ENCODE measurements around the gene ACER3.
A peak's percentile ranks its signal among the peaks of the same experiment; 100 is the strongest.

The ACER3 gene

DNA sequence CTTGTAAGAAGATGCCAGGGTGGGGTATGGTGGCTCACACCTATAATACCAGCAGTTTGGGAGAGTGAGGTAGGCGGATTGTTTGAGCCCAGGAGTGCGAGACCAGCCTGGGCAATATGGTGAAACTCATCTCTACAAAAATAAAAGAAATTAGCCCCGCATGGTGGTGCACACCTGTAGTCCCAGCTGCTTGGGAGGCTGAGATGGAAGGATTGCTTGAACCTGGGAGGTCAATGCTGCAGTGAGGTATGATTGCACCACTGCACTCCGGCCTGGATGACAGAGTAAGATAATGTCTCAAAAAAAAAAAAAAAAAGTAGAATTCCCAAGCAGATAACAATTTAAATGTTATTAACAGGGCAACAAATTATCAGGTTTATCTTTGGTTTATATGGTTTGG, 20.2 kb downstream of the ACER3 start:
- TF ChIP-seq, protein P1, sequence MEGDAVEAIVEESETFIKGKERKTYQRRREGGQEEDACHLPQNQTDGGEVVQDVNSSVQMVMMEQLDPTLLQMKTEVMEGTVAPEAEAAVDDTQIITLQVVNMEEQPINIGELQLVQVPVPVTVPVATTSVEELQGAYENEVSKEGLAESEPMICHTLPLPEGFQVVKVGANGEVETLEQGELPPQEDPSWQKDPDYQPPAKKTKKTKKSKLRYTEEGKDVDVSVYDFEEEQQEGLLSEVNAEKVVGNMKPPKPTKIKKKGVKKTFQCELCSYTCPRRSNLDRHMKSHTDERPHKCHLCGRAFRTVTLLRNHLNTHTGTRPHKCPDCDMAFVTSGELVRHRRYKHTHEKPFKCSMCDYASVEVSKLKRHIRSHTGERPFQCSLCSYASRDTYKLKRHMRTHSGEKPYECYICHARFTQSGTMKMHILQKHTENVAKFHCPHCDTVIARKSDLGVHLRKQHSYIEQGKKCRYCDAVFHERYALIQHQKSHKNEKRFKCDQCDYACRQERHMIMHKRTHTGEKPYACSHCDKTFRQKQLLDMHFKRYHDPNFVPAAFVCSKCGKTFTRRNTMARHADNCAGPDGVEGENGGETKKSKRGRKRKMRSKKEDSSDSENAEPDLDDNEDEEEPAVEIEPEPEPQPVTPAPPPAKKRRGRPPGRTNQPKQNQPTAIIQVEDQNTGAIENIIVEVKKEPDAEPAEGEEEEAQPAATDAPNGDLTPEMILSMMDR (conservative IDR thresholded peaks at IDR 0.05; ENCODE audit: low read length), result no peak
- no peak for DNase-seq (ENCODE audit: low read depth)
- H3K4me3 ChIP-seq (ENCODE audit: low read length), result no peak overlapping the region

DNA sequence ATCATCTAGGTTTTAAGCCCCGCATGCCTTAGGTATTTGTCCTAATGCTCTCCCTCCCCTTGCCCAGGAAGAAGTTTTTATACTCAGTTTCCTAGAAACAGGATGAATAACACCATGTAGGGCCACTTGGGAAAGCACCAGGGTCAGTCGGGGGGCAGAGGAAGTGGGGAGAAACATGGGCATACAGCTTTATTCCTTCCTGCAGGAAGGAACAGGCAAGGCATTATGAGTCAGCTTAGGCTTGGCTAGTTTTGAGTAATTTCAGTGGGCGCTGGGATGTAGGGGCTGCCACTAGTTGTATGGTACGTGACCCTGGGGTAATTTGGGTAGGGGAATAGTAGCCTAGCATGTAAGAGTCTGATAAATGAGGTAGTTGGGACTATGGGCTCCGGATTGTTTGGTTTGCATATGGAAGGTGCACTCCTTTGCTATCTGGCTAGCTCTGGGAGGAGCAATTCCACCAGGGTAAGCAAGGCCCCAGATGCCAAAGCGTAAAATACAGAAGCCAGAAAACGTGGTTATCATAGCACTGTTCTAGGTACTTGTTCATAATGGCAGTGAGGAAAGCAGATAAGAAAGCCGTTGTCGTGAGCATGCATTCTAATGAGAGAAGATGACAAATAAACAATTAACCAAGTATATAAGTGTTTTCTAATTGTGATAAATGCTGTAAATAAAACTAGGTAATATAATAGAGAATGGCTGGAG, 24.8 kb downstream of the ACER3 start:
- DNase-seq (ENCODE audit: low read depth), result peak; percentile 14

DNA sequence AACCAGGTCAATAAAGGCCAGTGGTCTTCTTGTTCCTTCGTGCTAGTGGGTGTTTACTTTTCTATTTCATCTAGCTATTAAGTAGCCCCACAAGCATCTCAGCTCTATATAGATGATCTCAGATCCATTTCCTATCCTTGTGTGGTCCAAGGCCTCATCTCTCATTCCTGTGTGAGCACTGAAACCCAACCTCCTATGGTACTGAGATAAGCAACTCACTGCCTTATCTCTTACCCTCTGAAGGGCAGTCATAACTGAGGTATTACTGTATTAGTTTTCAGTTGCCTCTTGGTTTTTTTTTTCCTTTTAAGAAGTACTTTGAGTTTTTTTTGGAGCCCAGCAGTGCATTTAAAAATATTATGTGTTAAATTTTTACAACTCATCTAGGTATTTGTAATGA, 28.3 kb downstream of the ACER3 start:
- no peak overlapping the region for H3K4me3 ChIP-seq (ENCODE audit: low read length)
- no peak for DNase-seq (ENCODE audit: low read depth)
- TF ChIP-seq, protein P1 (conservative IDR thresholded peaks at IDR 0.05; ENCODE audit: low read length), result no peak

More for the DNA sequence above, 24.8 kb downstream of the ACER3 start:
- H3K4me3 ChIP-seq (ENCODE audit: low read length), result no peak overlapping the region
- TF ChIP-seq, protein P1 (conservative IDR thresholded peaks at IDR 0.05; ENCODE audit: low read length), result no peak

DNA sequence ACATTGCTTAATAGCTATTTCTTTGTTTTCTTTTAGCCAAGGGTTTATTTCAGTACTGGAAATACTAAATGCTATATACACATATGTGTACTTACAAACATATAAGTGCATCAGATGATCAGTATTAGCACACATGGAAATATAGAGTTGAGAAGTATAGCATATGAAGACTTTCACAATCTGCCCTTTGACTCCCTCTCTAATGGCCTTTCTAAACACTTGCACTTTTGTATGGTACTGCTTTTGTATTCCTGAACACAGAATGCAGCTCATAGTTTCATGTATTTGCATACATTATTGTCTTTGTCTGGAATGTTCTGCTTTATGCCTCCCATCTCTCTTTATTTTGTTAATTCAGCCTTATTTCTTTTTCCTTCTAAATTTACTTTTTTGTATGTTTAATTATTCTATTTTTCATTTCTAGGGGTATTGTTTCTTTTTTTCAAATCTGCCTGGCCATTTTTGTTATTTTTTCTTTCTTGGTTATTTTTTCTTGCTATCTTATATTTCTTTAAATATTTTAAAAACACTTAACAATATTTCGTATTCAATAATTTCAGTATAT, 28.8 kb downstream of the ACER3 start:
- no peak overlapping the region for H3K4me3 ChIP-seq (ENCODE audit: low read length)
- TF ChIP-seq, protein P1 (conservative IDR thresholded peaks at IDR 0.05; ENCODE audit: low read length), result no peak
- no peak for DNase-seq (ENCODE audit: low read depth)

DNA sequence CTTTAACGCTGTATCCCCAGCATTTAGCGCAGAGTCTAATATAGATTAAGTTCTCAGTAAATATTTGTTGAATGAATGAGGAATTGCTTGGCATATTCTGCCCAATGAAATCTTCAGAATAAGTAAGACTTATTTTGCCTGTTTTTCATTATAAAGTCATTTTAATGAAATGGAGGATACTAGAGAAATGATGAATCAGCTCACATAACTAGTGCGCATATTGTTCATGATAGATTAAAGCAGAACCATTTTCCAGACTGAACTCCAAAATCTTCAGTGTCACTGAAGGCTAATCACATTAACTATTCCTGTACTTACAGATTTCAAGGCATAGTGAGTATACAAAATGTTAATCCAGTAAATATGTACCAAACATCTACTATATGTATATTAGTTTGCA, 29.6 kb downstream of the ACER3 start:
- TF ChIP-seq, protein P1 (conservative IDR thresholded peaks at IDR 0.05; ENCODE audit: low read length), result no peak
- DNase-seq (ENCODE audit: low read depth), result no peak
- no peak overlapping the region for H3K4me3 ChIP-seq (ENCODE audit: low read length)

DNA sequence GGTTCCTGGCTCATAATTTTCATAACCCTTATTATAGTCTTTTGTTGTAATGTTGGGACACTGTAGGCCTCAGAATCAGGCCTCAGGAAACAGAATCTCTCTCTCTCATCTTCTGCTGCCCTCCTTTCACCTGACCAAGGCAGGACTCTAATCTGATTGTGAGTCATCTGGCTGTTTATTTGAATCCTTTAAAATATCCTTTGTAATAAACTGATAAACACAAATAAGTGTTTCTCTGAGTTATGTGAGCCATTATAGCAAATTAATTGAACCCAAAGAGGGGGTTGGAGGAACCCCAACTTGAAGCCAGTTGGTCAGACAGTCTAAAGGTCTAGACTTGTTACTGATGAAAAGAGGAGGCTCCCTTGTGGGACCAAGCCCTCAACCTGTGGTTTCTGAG, 30.6 kb downstream of the ACER3 start:
- DNase-seq (ENCODE audit: low read depth), result no peak
- TF ChIP-seq, protein P1 (conservative IDR thresholded peaks at IDR 0.05; ENCODE audit: low read length), result no peak
- H3K4me3 ChIP-seq (ENCODE audit: low read length), result no peak overlapping the region

DNA sequence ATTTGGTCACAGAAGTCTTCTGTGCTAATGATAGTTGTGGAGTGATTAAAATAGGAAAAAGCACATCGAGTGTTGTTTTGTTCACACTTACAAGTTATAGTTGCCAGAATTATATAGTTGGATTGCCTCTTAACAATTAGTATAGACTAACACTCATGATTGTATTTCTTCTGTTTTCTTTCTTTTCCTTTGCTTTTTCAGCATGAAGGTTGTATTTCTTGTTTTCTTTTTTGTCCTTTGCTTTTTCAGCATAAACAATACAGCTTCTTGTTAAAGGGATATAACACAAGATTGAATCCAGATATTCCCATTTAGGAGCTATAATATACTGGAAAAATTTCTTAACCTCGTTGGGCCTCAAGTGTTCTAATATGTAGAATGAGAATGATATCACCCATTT, 31.1 kb downstream of the ACER3 start:
- no peak for DNase-seq (ENCODE audit: low read depth)
- TF ChIP-seq, protein P1 (conservative IDR thresholded peaks at IDR 0.05; ENCODE audit: low read length), result no peak

More for the DNA sequence above, 31.1 kb downstream of the ACER3 start:
- H3K4me3 ChIP-seq (ENCODE audit: low read length), result no peak overlapping the region
